Fibroblast of skin of scalp (primary cell): ENCODE data around the gene ARMC5.
"Not testable (repeated sequence)": the region's sequence is repeated elsewhere in the genome, so short reads cannot be mapped to it uniquely, and the experiment has no call there.

Experiments used
- DNase-seq: peaks from one replicate; pipeline ENCODE4 v3.0.0-alpha.2; 2013

ARMC5 gene

GRCh38 chr16:31435341-31436220, 23.7 kb upstream of the ARMC5 start:
- DNase-seq, result no peak

- DNase-seq, result no peak
Observed at GRCh38 chr16:31436221-31437045, 22.9 kb upstream of the ARMC5 start.

- no peak for DNase-seq
Observed at GRCh38 chr16:31438414-31438813, 20.9 kb upstream of the ARMC5 start.

DNA sequence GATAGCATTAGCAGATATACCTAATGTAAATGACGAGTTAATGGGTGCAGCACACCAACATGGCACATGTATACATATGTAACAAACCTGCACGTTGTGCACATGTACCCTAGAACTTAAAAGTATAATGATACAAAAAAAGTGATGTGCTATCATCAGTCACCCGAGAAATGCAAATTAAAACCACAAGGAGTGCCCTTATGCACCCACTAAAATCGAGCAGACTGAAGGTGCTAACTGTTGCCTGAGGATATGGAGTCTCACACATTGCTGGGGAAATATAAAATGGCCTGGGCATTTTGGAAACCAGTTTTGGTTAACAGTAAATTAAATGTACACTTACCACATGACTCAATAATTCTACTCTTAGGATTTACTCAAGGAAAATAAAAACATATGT, 20.3 kb upstream of the ARMC5 start:
- not testable (repeated sequence) for DNase-seq

DNA sequence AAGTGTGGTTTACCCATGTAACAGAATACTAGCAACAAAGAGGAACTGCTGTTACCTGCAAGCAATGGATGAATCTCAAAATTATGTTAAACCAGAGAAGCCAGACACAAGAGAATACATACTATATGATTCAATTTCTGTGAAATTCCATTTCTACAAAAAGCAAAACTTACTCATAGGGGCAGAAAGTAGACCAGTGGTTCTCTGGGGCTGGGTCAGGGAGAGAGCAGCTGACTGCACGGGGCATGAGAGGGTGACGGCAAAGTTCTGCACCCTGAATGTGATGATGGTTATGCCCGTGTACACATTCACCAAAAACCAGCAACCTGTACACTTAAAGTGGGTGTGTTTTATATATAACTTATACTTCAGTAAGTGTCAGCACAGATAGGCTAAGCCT, 19.8 kb upstream of the ARMC5 start:
- no peak for DNase-seq

DNA sequence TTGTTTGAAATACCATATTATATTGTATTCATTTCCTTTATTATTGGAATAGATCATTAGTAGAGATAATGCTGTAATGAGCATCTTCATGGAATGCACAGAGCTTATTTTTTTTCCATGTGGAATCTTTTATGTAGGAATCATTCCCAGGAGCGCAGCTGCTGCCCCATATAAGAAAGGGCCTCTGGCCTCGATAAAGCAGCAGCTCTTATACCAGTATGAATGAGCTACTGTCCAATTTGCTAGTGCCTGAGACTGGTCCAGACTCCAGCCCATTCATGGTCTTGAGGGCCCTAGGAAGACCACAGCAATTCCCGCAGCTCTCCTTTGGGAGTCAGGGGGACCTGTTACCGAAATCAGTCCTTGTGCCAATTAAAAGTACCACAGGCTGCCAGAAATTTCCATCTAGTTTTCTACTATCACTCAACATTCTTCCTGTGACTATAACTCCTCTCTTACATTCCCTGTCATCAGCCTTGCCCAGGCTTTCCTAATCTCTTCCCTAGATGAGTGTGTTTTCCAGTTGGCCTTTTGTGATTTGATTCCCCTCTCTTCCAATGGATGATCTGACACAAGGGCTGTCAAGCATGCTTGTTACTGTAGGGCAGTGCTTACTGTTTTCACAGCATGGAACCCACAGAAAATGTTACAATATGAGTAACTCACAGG, 18.7 kb upstream of the ARMC5 start:
- peak; percentile 39 for DNase-seq

GRCh38 chr16:31441956-31442355, 17.3 kb upstream of the ARMC5 start:
- DNase-seq, result no peak

DNA sequence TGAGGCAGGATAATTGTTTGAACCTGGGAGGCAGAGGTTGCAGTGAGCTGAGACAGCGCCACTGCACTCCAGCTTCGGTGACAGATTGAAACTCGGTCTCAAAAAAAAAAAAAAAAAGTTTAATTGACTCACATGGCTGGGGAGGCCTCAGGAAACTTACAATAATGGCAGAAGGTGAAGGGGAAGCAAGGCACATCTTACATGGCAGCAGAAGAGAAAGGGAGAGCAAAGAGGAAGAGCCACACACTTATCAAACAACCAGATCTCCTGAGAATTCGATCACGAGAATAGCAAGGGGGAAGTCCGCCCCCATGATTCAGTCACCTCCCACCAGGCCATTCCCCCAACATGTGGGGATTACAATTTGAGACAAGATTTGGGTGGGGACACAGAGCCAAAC, 13.4 kb upstream of the ARMC5 start:
- DNase-seq, result not testable (repeated sequence)

DNA sequence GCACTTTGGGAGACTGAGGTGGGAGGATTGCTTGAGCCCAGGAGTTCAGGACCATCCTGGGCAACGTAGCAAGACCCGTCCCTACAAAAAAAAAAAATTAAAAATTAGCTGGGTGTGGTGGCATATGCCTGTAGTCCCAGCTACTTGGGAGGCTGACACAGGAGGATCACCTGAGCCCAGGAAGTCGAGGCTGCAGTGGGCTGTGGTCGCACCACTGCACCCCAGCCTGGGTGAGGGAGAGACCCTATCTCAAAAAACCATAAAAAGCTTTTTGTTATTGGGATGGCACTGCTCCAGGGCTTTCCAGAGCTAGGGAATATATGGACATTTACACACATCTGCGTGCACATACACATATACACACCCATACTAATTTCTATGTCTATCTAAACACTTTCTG, 8.1 kb upstream of the ARMC5 start:
- DNase-seq, result no peak

DNA sequence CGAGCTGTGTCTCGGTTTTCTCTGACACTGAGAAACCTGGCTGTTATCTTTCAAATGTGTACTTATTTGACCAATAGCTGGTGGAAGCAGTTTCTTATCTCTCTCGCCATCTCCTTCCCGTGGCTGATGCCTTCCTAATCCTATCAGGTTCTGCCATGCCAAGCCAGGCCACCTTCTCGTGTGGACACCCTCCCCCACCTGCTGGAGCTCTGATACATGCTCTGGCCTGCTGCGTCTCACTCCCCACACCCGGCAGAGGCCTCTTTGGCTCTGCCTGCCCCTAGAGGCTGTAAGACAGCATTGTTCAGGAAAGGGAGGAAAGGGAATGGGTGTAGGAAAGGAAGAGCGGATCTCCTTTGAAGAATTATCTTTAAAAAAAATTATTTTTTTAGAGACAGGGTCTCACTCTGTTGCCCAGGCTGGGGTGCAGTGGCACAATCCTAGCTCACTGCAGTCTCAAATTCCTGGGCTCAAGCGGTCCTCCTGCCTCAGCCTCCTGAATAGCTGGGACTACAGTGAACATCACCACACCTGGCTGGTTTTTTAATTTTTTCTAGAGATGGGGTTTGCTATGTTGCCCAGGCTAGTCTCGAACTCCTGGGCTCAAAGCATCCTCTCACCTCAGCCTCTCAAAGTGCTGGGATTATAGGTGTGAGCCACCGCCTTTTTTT, 7.5 kb upstream of the ARMC5 start:
- peak; percentile 82 for DNase-seq

- DNase-seq, result peak; percentile 95
Observed at GRCh38 chr16:31452631-31453106, 6.6 kb upstream of the ARMC5 start.

DNA sequence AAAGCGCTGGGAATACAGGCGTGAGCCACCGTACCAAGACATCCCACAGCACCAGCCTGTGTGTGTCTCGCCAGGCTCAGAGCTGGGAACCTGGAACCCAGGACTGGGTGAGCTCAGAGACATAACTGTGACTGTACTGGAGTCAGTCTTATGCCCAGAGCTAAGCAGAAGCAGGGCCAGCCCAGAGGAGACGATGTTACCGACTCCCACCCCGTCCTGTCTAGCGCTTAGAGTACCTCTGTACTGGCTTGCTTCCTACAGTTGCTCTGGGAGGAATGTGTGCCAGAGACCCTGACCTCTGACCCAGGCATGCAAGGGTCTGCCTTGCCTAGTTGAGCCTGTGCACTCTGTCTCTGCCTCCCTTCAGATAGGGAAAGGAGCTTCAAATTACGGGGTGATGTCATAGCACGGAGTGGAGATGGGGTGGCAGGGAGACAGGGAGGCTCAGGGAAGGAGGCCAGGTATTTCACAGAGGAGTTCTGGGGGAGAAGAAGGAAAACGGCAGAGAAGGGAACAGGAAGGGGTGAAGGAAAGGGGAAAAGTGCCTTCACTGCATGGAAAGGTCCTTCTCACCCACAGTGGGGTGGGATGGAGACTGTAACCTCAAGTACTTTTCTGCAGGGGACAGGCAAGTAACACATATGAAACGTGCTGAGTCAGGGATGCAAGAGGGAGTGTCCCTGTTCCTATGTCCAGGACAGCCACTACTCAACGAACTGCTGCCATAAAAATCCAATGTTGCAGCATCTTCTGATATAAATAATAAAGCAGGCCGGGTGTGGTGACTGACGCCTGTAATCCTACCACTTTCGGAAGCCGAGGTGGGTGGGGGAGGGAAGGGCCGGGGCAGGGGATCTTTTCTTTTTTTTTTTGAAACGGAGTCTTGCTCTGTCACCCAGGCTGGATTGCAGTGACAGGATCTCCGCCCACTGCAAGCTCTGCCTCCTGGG, 5.8 kb upstream of the ARMC5 start:
- DNase-seq, result peak; percentile 78

- DNase-seq, result no peak
Observed at GRCh38 chr16:31455601-31456314, 3.5 kb upstream of the ARMC5 start.

- DNase-seq, result no peak
Observed at GRCh38 chr16:31456988-31457360, 2.3 kb upstream of the ARMC5 start.

GRCh38 chr16:31458073-31458843, 1.0 kb upstream of the ARMC5 start:
- DNase-seq, result no peak

- DNase-seq, result peak; percentile 99
Observed at GRCh38 chr16:31459687-31460581, 633 bp downstream of the ARMC5 start.

GRCh38 chr16:31460582-31461002, 1.3 kb downstream of the ARMC5 start:
- DNase-seq, result peak; percentile 63

GRCh38 chr16:31461201-31461920, 2.1 kb downstream of the ARMC5 start:
- DNase-seq, result no peak
